Liver (tissue), 9 donors: ENCODE results near the gene SLC44A1. TPM values are rescaled to one million over a fixed set of nuclear protein-coding genes. Genes with fewer than 3 reads are reported as not detected.

ENCODE experiments used
- DNase-seq: peaks from one replicate; pipeline ENCODE4 v3.0.0-alpha.2; 2017; ENCODE audit warnings: low spot score
- H3K27ac ChIP-seq, 2 donors: one replicate each; pipeline ENCODE4 v1.7.0; 2013; ENCODE audit warnings: inconsistent platforms in 2 of 2, low read length in 2 of 2, control low read depth in 1 of 2, low read depth in 1 of 2, mild to moderate bottlenecking in 1 of 2
- H3K27me3 ChIP-seq, 4 donors: one replicate each; pipeline versions ENCODE4 v1.6.1 to v1.7.0; 2013; ENCODE audit warnings: low read length in 3 of 4, inconsistent platforms in 1 of 4, mild to moderate bottlenecking in 1 of 4, moderate library complexity in 1 of 4; ENCODE audit not compliant: control insufficient read depth in 4 of 4, insufficient read depth in 4 of 4
- H3K36me3 ChIP-seq, 4 donors: one replicate each; pipeline versions ENCODE4 v1.6.1 to v1.7.0; 2013; ENCODE audit warnings: low read length in 3 of 4, mild to moderate bottlenecking in 3 of 4, low read depth in 1 of 4, moderate library complexity in 1 of 4; ENCODE audit not compliant: control insufficient read depth in 4 of 4, insufficient read depth in 3 of 4
- H3K4me1 ChIP-seq, 4 donors: one replicate each; pipeline versions ENCODE4 v1.6.1 to v1.7.0; 2013; ENCODE audit warnings: low read length in 3 of 4, mild to moderate bottlenecking in 3 of 4, moderate library complexity in 1 of 4; ENCODE audit not compliant: control insufficient read depth in 4 of 4, insufficient read depth in 4 of 4
- H3K4me3 ChIP-seq, 3 donors: one replicate each; pipeline versions ENCODE4 v1.6.1 to v1.7.0; 2013; ENCODE audit warnings: low read length in 3 of 3, control low read depth in 1 of 3, low read depth in 1 of 3, mild to moderate bottlenecking in 1 of 3
- H3K9ac ChIP-seq, 2 donors: one replicate each; pipeline ENCODE4 v1.7.0; 2013; ENCODE audit warnings: low read length in 2 of 2, mild to moderate bottlenecking in 2 of 2, moderate library complexity in 2 of 2, control low read depth in 1 of 2, low read depth in 1 of 2
- H3K9me3 ChIP-seq, 4 donors: one replicate each; pipeline versions ENCODE4 v1.6.1 to v1.7.0; 2013; ENCODE audit warnings: low read length in 3 of 4; ENCODE audit not compliant: control insufficient read depth in 4 of 4
- EGR1 ChIP-seq, 2 donors: IDR thresholded peaks; 2 replicates each; pipeline ENCODE4 v1.6.1; 2016 to 2018; ENCODE audit warnings: antibody characterized with exemption in 2 of 2, low read depth in 2 of 2
- FOXA2 ChIP-seq: IDR thresholded peaks from 2 replicates; pipeline ENCODE4 v1.6.1; 2016; ENCODE audit warnings: antibody characterized with exemption
- GABPA ChIP-seq, 2 donors: IDR thresholded peaks in 1 of 2; conservative IDR thresholded peaks in 1 of 2; 2 replicates each; pipeline ENCODE4 v1.6.1; 2016; ENCODE audit warnings: antibody characterized with exemption in 2 of 2, mild to moderate bottlenecking in 1 of 2, moderate library complexity in 1 of 2
- HNF4A ChIP-seq, 2 donors: conservative IDR thresholded peaks; 2 replicates each; pipeline ENCODE4 v1.6.1; 2016; ENCODE audit warnings: antibody characterized with exemption in 2 of 2, mild to moderate bottlenecking in 2 of 2
- MAX ChIP-seq: IDR thresholded peaks from 2 replicates; pipeline ENCODE4 v1.6.1; 2016; ENCODE audit warnings: antibody characterized with exemption
- REST ChIP-seq: IDR thresholded peaks from 2 replicates; pipeline ENCODE4 v1.6.1; 2016; ENCODE audit warnings: antibody characterized with exemption, mild to moderate bottlenecking
- YY1 ChIP-seq: IDR thresholded peaks from 2 replicates; pipeline ENCODE4 v1.6.1; 2016; ENCODE audit warnings: antibody characterized with exemption, mild to moderate bottlenecking
- ZBTB33 ChIP-seq: IDR thresholded peaks from 2 replicates; pipeline ENCODE4 v1.6.1; 2016; ENCODE audit warnings: antibody characterized with exemption
- WGBS: extraction: QIAGEN DNeasy Blood & Tissue Kit; methylation state at CpG from one replicate; pipeline ENCODE4 v1.1.7; 2013; 5-methylcytosine and 5-hydroxymethylcytosine counted together
- polyA plus RNA-seq, 2 donors: library from polyadenylated mRNA; stranded (reverse) in 1 of 2; unstranded in 1 of 2; fragments of 200-250 nt in 1 of 2; fragments of >200 nt in 1 of 2; fragmentation: Nextera tagmentation in 1 of 2; extraction: Ambion mirVana in 1 of 2; gene quantifications; one replicate each; pipeline versions ENCODE4 v1.2.1 to v1.2.3, GENCODE V29; 2013 to 2015
- total RNA-seq, 2 donors: library from RNA; depleted of rRNA; stranded (reverse); fragments of >200 nt; gene quantifications; one replicate each; pipeline ENCODE4 v1.2.3, GENCODE V29; 2014
- TF ChIP-seq, protein P1 (sequence below): fragments of 150-350 bp; IDR thresholded peaks from 2 replicates; pipeline ENCODE4 v1.5.1; 2017; ENCODE audit warnings: improper control_type of control experiment, low read depth, low read length; ENCODE audit not compliant: missing input control
- donor health status: healthy.
- donor health status: healthy.
- donor health status: healthy.
- donor health status: healthy.
- donor health status: healthy.

Gene SLC44A1
- total and polyA plus RNA-seq, 4 donors = 18.1 to 73.1 (median 53.1) TPM

- H3K27me3 ChIP-seq = no peaks in the 10 kb centered on the region
- WGBS = 47% methylated on average over 2 of the region's 2 CpGs
- H3K27ac ChIP-seq = no peak overlapping the region
These were observed 197.2 kb downstream of the SLC44A1 start for GRCh38 chr9:105441616-105442160.

GRCh38 chr9:105443121-105443520 is 198.7 kb downstream of the SLC44A1 start:
- WGBS = 97% methylated on average over 8 of the region's 8 CpGs
- peaks cover 1 to 22% (median 11%) of the 10 kb centered on the region in 4 donors for H3K4me1 ChIP-seq
- DNase-seq = no peak
- no peak overlapping the region for H3K9ac ChIP-seq
- no peak overlapping the region for H3K4me3 ChIP-seq
- H3K36me3 ChIP-seq = no peaks in the 10 kb centered on the region
- H3K27me3 ChIP-seq = no peaks in the 10 kb centered on the region
- H3K27ac ChIP-seq = no peak overlapping the region
- no peaks in the 10 kb centered on the region for H3K9me3 ChIP-seq
- TF ChIP-seq GABPA (IDR thresholded peaks at IDR 0.05 in 1 of 2, conservative IDR thresholded peaks at IDR 0.05 in 1 of 2) (no peak), REST (no peak), EGR1 (IDR thresholded peaks at IDR 0.05; ENCODE audit: low read depth in 2 of 2) (no peak), MAX (no peak)
- TF ChIP-seq, protein P1, sequence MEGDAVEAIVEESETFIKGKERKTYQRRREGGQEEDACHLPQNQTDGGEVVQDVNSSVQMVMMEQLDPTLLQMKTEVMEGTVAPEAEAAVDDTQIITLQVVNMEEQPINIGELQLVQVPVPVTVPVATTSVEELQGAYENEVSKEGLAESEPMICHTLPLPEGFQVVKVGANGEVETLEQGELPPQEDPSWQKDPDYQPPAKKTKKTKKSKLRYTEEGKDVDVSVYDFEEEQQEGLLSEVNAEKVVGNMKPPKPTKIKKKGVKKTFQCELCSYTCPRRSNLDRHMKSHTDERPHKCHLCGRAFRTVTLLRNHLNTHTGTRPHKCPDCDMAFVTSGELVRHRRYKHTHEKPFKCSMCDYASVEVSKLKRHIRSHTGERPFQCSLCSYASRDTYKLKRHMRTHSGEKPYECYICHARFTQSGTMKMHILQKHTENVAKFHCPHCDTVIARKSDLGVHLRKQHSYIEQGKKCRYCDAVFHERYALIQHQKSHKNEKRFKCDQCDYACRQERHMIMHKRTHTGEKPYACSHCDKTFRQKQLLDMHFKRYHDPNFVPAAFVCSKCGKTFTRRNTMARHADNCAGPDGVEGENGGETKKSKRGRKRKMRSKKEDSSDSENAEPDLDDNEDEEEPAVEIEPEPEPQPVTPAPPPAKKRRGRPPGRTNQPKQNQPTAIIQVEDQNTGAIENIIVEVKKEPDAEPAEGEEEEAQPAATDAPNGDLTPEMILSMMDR = no peak

More at GRCh38 chr9:105441616-105442160, 197.2 kb downstream of the SLC44A1 start:
- Histone ChIP-seq H3K4me3 (no peak overlapping the region), H3K9me3 (no peaks in the 10 kb centered on the region), H3K4me1 (peaks cover 1 to 27% (median 10%) of the 10 kb centered on the region in 4 donors), H3K36me3 (no peaks in the 10 kb centered on the region), H3K9ac (no peak overlapping the region)
- no peak for DNase-seq
- TF ChIP-seq FOXA2 (no peak), GABPA (IDR thresholded peaks at IDR 0.05 in 1 of 2, conservative IDR thresholded peaks at IDR 0.05 in 1 of 2) (no peak), MAX (no peak), ZBTB33 (no peak), EGR1 (IDR thresholded peaks at IDR 0.05; ENCODE audit: low read depth in 2 of 2) (no peak), REST (no peak), HNF4A (conservative IDR thresholded peaks at IDR 0.05) (no peak), YY1 (no peak)
